Kidney (tissue), 14 donors: ENCODE measurements around the gene USP8. TPM values are rescaled to one million over a fixed set of nuclear protein-coding genes. Genes with fewer than 3 reads are reported as not detected.
"Not testable (repeated sequence)": the region's sequence is repeated elsewhere in the genome, so short reads cannot be mapped to it uniquely, and the experiment has no call there.

Source experiments
- DNase-seq, 5 donors: peaks; one replicate each; pipeline ENCODE4 v3.0.0-alpha.2; 2013 to 2020
- FAIRE-seq: peaks from 2 replicates; lab custom pipeline; 2012; peaks lifted over from hg19 to GRCh38; lab: Jason Lieb, UNC
- H3K27ac ChIP-seq, 2 donors: one replicate each; pipeline ENCODE4 v1.7.0; 2013; ENCODE audit warnings: low read depth in 2 of 2, low read length in 2 of 2, inconsistent platforms in 1 of 2
- H3K27me3 ChIP-seq: one replicate; pipeline ENCODE4 v1.7.1; 2013; ENCODE audit warnings: low read length, inconsistent platforms; ENCODE audit not compliant: control insufficient read depth, insufficient read depth
- H3K36me3 ChIP-seq, 3 donors: one replicate each; pipeline versions ENCODE4 v1.7.0 to v1.7.1; 2013; ENCODE audit warnings: low read length in 3 of 3, control low read depth in 1 of 3, inconsistent platforms in 1 of 3; ENCODE audit not compliant: insufficient read depth in 3 of 3, control insufficient read depth in 2 of 3
- H3K4me1 ChIP-seq, 3 donors: one replicate each; pipeline versions ENCODE4 v1.7.0 to v1.7.1; 2013; ENCODE audit warnings: low read length in 3 of 3, inconsistent platforms in 1 of 3, low read depth in 1 of 3; ENCODE audit not compliant: control insufficient read depth in 2 of 3, insufficient read depth in 2 of 3
- H3K4me3 ChIP-seq, 3 donors: one replicate each; pipeline versions ENCODE4 v1.7.0 to v1.8.1; 2013; ENCODE audit warnings: low read length in 3 of 3, control low read depth in 1 of 3, inconsistent platforms in 1 of 3
- H3K9ac ChIP-seq, 3 donors: one replicate each; pipeline versions ENCODE4 v1.7.0 to v1.7.1; 2013; ENCODE audit warnings: low read length in 3 of 3, control low read depth in 1 of 3, inconsistent platforms in 1 of 3
- H3K9me3 ChIP-seq, 3 donors: one replicate each; pipeline versions ENCODE4 v1.7.0 to v1.7.1; 2013; ENCODE audit warnings: low read length in 3 of 3, control low read depth in 1 of 3, inconsistent platforms in 1 of 3; ENCODE audit not compliant: control insufficient read depth in 2 of 3, insufficient read depth in 1 of 3
- CTCF ChIP-seq: IDR thresholded peaks from 3 replicates; pipeline ENCODE4 v1.5.1; 2012; ENCODE audit warnings: mild to moderate bottlenecking, moderate library complexity, borderline replicate concordance; ENCODE audit not compliant: insufficient read depth; ENCODE audit errors: extremely low read depth
- intact Hi-C: fragments of 100-400 bp; cut with DNase I; formaldehyde crosslinking; loops from one replicate; pipeline ENCODE4 v1.11.1; 2022
- polyA plus RNA-seq: library from polyadenylated mRNA; stranded (reverse); fragments of 350-450 nt; fragmentation: Illumina TruSeq; extraction: RNeasy Lipid Tissue Mini Kit (QIAGEN cat#74804); gene quantifications from one replicate; pipeline ENCODE4 v1.2.3, GENCODE V29; 2014; ENCODE audit warnings: low read depth, low replicate concordance; ENCODE audit not compliant: insufficient read depth
- total RNA-seq: library from RNA; stranded (reverse); fragmentation: NEBNext Ultra II Directional; extraction: Animal tissue kit (Norgen Biotek cat#: 25700); gene quantifications from one replicate; pipeline ENCODE4 v1.2.1, GENCODE V29; 2021
- donor health status: control.
- donor health status: control.
- donor health status: control.
- donor health status: control.
- donor health status: control.
- donor health status: DM: yes; HTN: yes; CAD: no.
- donor health status: Normal renal cell carcinoma (clear cell type).

Gene USP8
- total and polyA plus RNA-seq, 2 donors from 2014 or later = 26.8 to 72.4 TPM

- Histone ChIP-seq H3K4me3 (no peak overlapping the region), H3K36me3 (peaks cover 8 to 16% (median 13%) of the 10 kb centered on the region in 3 donors), H3K9ac (no peak overlapping the region), H3K4me1 (no peaks in the 10 kb centered on the region), H3K27me3 (no peaks in the 10 kb centered on the region), H3K27ac (no peak overlapping the region), H3K9me3 (no peaks in the 10 kb centered on the region)
- FAIRE-seq = no peak
- no peak for DNase-seq
- intact Hi-C loops = no loop called here
- no peak for TF ChIP-seq CTCF
These were observed 60.6 kb downstream of the USP8 start for GRCh38 chr15:50484781-50485180.

- Histone ChIP-seq H3K4me3 (no peak overlapping the region), H3K9ac (no peak overlapping the region), H3K9me3 (no peaks in the 10 kb centered on the region), H3K4me1 (no peaks in the 10 kb centered on the region), H3K27me3 (no peaks in the 10 kb centered on the region), H3K27ac (no peak overlapping the region), H3K36me3 (peaks cover 8 to 20% (median 16%) of the 10 kb centered on the region in 3 donors)
- DNase-seq = no peak
- no peak for FAIRE-seq
- no peak for TF ChIP-seq CTCF
- intact Hi-C loops = no loop called here
These were observed 61.2 kb downstream of the USP8 start for GRCh38 chr15:50485389-50485788.

GRCh38 chr15:50487287-50487686 lies 63.1 kb downstream of the USP8 start:
- Histone ChIP-seq H3K27ac (no peak overlapping the region), H3K9ac (no peak overlapping the region), H3K4me3 (no peak overlapping the region), H3K9me3 (no peaks in the 10 kb centered on the region), H3K4me1 (no peaks in the 10 kb centered on the region), H3K36me3 (peaks cover 5 to 36% (median 22%) of the 10 kb centered on the region in 3 donors), H3K27me3 (no peaks in the 10 kb centered on the region)
- FAIRE-seq (no peak), DNase-seq (no peak)
- no peak for TF ChIP-seq CTCF
- intact Hi-C loops = no loop called here

- no peak overlapping the region for H3K27ac ChIP-seq
- H3K36me3 ChIP-seq = peaks cover 7 to 61% (median 27%) of the 10 kb centered on the region in 3 donors
- H3K27me3 ChIP-seq = no peaks in the 10 kb centered on the region
- FAIRE-seq = no peak
- no peak for DNase-seq
- no peaks in the 10 kb centered on the region for H3K4me1 ChIP-seq
- no peak overlapping the region for H3K4me3 ChIP-seq
- no peaks in the 10 kb centered on the region for H3K9me3 ChIP-seq
- intact Hi-C loops = no loop called here
- no peak for TF ChIP-seq CTCF
- H3K9ac ChIP-seq = no peak overlapping the region
These were observed 69.4 kb downstream of the USP8 start for GRCh38 chr15:50493625-50494024.

GRCh38 chr15:50494547-50494946 lies 70.3 kb downstream of the USP8 start:
- peaks cover 7 to 70% (median 32%) of the 10 kb centered on the region in 3 donors for H3K36me3 ChIP-seq
- H3K9ac ChIP-seq, DNase-seq, H3K4me1 ChIP-seq, H3K4me3 ChIP-seq, FAIRE-seq, intact Hi-C loops, H3K27me3 ChIP-seq, H3K9me3 ChIP-seq, H3K27ac ChIP-seq: not testable (repeated sequence)
